GM21576 (cell line): ENCODE results near the gene A3GALT2.

Experiments used
- ATAC-seq: cut with Tn5 transposase; IDR thresholded peaks from one replicate; pipeline ENCODE4 v1.9.1; 2021; ENCODE audit warnings: mild to moderate bottlenecking, moderate library complexity; ENCODE audit not compliant: unreplicated experiment

The A3GALT2 gene

DNA sequence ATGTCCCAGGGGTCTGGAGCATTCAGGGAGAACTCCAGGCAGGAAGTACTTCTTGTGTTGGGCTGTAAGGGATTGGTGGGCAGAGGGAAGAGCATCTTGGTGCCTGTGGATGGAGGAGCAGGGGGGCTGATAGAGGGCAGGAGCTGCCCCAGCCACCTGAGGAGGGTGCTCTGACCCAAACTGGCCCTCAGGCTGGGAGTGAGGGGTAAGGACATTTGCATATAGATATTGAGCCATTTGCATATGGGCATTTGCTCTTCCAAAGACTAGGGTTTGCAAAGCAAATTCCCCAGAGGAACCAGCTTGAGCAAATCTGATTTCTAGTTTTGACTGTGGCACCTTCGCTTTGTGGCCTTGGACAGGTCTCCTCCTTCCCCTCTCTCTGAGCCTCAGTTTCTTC lies 46.5 kb downstream of the A3GALT2 start:
- no peak for ATAC-seq

- no peak for ATAC-seq
Observed at GRCh38 chr1:33273961-33274371, 46.9 kb downstream of the A3GALT2 start.

DNA sequence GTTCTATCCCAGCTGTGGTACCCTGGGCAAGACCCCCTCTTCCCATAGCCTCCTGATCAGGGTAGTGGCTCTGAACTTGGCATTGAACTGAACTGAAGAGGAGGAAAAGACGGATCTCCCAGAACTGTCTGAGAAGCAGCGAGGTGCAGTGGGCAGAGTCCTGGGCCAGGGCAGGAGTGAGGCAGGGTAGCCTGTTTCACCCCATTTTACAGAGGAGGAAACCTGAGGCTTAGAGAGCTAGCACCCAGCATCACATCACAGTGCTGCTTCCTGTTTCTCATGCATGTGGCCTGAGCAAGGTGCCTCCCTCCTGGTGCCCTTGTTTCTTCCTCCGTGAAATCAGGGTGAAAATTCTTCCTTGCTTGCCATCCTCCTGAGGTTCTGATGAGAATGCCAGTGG lies 47.5 kb downstream of the A3GALT2 start:
- ATAC-seq: no peak

GRCh38 chr1:33272930-33273329 lies 48.0 kb downstream of the A3GALT2 start:
- ATAC-seq: no peak

- no peak for ATAC-seq
Observed at GRCh38 chr1:33272509-33272908, 48.4 kb downstream of the A3GALT2 start.

DNA sequence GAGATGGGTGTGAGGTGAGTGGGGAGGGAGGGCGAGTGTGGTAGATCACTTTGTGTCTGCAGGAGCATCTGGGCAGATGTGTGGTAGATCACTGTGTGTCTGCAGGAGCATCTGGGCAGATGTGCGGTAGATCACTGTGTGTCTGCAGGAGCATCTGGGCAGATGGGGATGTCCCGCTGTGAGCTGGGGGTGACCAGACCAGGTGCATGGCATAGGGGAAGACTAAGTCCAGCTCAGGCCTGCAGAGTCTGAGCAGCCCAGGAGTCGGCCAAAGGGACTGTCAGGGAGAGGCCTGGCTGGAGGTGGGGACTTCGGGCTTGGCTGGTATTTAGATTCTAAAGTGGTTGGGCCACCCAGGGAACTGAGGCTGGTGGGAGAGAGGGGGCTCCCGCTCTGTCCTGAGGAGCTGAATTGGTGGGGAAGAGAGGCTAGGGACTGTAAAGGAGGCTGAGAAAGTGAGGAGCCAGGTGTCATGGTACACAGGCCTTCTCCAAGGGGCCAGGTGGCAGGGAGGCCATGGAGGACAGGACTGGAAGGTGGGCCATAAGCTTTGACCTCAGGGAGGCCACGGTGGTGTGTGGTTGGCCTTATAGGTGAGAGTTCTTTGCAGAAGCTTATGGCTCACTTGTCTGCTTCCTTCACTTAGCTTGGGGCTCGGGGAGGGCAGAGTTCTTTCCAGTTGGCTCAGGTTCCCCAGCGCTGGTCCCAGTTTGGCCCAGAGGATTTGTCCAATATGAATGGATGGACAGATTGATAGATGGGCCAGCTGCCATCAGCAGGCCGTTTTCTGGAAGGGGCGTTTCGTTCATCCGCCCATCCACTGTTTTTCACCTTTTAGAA lies 49.0 kb downstream of the A3GALT2 start:
- ATAC-seq: no peak

DNA sequence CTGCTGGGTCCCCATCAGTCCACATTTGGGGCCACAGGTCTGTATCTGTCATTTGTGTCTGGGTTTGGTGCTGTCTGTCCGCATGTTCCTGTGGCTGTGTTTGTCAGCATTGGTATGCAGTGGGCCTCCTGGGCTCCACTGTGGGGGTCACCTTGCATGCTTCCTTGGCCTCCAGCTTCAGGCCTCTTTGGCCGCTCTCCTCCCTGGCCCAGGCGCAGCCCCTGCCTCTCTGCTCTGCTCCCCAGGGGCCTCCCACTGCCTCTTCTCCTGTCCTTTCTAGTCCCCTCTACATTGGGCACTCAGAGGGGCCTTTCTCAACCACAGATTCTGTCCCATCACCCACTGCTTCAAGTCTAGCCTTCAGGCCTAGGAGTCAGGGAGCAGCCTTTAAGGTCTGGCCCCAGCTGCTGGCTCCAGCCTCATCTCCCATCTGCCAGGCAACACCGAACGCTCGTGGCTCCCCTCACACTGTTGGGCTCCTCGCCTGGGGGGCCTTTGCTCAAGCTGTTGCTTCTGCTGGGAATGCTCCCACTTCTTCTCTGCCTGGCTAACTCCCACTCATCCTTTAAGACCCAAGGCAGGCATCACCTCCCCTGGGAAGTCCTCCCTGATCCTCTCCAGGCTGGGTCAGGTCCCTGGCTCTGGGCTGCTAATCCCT lies 50.0 kb downstream of the A3GALT2 start:
- ATAC-seq: no peak

- no peak for ATAC-seq
Observed at GRCh38 chr1:33270379-33270778, 50.5 kb downstream of the A3GALT2 start.

GRCh38 chr1:33269621-33270020 lies 51.3 kb downstream of the A3GALT2 start:
- ATAC-seq: no peak

GRCh38 chr1:33268927-33269610 lies 51.8 kb downstream of the A3GALT2 start:
- no peak for ATAC-seq

GRCh38 chr1:33268457-33268856 lies 52.4 kb downstream of the A3GALT2 start:
- ATAC-seq: no peak

DNA sequence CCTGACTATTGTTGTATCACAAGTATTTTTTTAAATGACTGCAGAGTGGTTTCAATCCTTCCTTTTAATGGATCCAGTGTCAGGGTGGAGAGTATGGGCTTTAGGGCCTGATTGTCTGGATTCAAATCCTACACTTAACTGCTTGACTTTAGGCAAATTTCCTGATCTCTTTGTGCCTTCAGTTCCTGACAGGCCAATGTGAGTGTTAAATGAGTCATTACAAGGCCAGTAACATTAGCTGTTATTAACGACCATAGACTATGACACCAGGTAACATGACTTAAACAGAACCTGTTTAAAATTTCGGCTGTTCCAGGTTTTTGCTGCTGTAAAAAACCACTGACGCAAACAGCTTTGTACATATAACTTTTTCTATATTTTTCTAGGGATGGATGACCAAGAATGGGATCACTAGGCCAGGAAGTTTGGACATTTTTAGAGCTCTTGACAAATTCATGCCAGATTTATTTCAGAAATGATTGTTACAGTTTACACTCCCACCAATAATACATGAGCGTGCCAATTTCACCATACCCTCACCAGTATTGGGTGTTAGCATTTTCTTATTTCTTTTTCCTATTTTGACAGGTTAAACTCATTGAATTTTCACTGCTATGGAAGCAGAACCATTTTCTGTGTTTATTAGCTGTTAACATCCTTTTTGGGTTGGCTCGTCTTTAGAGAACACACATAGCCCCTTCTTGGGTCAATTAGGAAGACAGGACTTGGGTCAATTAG lies 53.3 kb downstream of the A3GALT2 start:
- ATAC-seq: no peak

GRCh38 chr1:33266766-33267165 lies 54.1 kb downstream of the A3GALT2 start:
- ATAC-seq: no peak

DNA sequence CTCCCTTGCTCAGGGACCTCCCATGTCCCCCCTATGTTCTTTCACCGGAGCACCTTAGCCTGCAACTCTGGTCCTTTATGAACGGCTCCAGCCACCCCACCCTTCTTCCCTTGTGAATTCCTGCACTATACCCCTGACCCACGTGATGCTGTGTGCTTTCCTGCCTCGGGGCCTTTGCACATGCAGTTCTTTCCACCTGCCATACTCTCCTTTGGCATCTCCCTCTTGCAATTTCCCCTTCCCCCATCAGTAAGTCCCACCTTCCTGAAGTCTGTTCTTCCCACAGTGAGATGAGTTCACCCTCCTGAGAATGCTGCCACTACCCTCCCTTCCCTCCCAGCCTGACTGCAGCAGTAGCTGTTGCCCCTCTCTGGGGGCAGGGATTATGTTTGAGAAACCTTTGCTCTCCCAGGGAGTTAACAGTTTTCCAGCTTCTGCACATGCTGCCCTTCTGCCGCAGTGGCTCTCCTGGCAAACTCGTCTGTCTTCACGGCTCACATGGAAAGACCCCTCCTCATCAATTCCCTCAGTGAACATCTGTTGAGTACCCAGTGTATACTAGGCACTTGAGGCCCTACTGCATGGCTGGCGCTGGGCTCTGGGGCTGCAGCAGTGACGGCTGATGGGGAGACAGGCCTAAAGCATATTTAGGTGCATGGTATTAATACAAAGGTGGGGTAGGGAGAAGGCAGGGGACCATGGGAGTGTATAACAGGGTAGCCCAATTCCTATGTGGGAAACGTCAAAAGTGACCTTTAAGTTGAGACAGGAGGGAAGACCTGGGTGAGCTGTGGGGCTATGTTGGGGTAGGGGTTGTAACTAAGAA lies 54.9 kb downstream of the A3GALT2 start:
- ATAC-seq: no peak

DNA sequence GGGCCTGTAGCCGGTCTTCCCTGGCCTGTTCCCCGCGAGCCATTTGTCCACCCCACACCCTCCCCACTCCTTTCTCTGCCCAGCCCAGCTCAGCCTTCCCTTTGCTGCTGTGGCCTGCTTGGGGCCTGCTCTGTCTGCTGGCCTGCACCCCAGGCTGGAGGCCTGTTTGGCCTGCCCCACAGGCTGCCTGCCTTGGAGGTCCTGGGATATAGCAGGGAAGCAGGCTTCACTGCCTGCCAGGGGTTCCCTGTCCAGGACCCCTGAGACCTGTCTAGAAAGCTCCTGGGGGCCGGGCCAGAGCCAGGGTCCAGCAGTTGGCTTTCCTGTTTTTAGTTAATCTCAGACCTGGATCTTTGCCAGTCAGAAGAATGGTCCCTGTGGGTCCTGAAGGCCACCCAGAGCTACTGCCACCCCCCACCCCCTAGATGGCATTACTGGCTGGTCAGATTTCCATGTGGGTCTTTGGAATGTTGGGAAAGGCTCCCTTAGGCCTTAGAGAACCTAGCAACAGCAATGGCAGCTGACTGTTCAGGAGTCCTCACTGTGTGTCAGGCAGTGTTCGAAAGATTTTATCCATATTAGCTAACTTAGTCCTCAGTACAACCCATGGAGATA lies 56.9 kb downstream of the A3GALT2 start:
- no peak for ATAC-seq

GRCh38 chr1:33261344-33261743 lies 59.6 kb downstream of the A3GALT2 start:
- no peak for ATAC-seq

DNA sequence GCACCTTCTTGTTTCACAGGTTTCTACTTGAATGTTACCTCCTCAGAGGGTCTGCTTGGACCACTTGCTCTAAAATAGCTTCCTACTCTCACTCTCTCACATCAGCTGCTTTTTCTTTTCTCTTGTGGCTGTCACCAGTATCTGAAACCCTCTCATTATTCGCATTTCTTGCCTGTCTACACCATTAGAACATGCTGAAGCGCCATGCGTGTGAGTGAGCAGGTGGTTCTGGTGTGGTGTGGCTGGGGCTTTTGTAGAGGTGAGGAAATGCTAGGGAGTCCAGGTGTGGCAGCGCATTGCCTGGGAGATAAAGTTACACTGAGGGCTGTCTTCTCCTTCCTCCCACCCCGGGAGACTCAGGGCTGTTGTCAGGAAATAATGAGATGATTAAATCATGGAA lies 60.5 kb downstream of the A3GALT2 start:
- ATAC-seq: no peak

- ATAC-seq: no peak
Observed at GRCh38 chr1:33259879-33260278, 61.0 kb downstream of the A3GALT2 start.

DNA sequence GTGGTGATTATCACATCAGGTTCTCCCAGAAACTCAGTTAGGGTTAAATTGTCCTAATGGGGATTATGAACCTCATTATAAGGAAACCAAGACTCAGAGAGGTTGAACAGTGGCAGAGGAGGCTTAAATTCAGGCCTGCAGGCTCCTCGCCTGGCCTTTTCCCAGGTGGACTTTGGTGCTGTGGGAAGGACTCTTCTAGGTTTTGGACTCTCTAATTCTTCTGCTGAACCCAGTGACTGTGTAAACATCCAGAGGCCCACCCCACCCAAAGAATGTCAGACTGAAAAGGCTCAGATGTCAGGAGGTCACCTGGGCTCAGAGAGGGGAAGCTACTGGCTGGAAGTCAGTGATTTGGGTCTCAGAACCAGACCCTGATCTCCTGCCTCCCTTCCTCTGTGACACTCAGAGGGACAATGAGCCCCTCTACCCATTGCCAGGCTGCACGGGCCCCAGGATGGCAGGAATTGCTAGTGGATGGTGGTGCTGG lies 62.1 kb downstream of the A3GALT2 start:
- ATAC-seq: no peak
